ENCODE measurements around the gene TTC22.

The TTC22 gene

DNA sequence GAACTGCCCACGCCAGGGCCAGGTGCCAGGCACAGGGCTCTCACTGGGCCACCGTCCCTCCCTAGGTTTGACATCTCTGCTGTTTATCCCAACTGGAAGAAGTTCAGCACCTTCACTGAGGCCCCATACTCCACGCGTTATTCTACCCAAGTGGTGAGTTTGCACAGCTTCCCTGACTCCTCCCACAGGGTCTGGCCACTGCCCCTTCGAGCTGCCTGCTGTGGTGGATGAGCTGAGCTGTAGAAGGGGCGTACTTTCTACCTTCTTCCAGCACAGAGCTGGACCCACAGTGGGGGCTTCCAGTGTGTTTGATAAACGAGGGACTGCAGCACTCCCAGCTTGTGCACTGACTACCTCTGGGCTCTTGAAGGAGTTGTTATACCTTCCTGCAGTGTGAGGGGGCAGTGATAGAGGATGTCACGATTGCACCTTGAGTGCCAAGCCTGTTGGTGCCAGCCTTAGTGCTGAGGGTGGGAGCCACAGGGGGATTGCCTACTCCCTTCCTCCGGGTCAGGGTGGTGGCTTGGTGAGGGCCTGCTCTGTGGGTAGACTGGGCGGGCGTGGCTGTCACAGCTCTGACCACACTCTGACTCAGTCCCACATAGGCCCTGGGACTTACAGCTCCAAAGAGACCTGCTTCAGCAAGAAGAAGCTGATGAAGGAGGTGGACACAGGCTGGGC is 5.9 kb upstream of the TTC22 start:
- DNase-seq = peak; percentile 55 to 64 (median 63)

DNA sequence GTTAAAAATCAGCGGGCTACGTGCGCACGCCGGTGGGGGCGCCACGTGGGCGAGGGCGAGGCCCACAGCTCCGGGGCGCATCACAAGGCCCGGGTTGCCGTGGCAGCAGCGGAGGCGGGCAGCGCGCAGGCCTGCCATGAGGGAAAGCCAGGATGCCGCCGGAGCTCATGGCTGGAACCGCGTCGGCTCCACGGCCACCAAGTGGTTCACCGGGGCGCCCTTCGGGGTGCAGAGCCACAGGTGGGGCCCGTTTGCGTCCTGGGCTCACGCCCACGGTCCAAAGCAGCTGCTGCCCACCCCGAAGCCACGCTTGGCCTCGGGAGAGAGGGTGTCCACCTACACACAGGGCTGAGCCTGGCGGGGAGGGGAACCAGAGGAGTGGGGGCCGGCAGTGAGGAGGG is 4.9 kb upstream of the TTC22 start:
- DNase-seq = no peak

GRCh38 chr1:54805466-54805865 is 4.3 kb upstream of the TTC22 start:
- DNase-seq = no peak

GRCh38 chr1:54804471-54805132 is 3.5 kb upstream of the TTC22 start:
- peak; percentile 44 to 71 (median 45) for DNase-seq

DNA sequence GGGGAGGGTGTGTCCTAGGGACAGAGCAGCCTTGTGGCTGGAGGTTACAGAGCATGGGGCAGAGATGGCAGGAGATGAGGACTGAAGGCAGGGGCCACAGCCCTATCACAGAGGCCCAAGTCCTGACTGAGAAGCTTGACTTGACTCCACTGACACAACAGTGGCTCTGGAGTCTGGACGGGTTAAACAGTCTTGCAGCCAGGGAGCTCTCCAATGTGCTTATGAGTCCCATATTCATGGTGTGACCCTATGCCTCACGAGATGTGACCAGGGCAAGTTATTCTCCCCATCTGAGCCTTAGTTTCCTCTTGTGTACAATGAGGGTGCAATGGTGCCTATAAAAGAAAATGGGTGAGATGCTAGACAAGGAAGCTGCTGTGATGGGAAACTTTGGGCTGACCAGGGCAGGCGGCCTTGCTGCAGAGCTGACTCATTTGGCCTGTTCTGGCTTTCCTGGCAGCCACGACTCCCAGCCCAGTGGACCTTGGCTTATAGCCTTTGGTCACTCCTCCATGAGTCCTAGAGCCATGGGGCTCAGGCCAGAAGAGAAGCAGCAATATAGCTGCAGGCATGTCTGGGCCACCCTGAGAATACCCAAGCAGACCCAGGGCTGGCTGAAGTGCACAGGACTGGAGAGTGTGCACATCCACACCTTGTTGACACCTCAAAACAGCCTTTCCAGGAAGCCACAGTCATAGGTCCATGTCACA is 2.8 kb upstream of the TTC22 start:
- DNase-seq = peak in 1 of 3 donors; percentile 42

DNA sequence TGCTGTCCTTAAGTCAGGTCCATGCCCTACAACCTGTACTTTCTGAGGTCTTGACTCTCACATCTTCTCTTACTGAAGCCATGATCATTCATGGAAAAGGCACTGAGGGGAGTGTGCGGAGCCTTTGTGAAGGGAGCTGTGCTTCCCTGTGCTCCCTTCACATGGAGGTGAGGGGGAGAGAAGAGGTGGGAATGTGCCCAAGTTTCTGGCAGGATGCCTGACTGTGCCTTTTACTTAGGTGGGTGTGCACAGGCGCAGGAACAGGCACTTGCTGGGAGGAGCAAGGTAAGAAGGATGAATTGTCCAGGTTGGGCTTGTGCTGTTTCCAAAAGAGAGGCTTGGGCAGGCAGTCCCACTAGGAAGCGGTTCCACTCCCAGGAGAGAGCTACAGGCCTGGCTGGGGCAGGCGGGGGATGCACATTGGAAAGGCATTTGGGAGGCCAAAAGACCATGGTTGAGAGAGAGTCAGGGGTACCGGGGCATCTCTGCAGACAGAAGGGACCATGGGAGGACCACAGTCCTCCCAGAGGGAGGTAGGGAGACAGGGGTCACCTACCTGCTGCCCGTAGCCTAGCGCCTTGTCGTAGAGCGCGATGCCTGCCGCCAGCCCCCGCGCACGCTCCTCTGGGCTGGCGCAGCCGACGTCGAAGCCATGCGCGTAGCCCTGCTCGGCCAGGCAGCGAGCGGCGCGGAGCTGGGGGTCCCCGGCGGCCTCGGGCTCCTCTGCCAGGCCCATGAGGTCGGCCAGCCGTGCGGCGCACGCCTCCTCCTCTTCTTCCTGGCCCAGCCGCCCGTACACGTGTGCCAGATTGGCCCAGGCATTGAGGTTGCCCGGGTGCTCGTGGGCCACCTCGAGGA is 853 bp downstream of the TTC22 start:
- DNase-seq = no peak

GRCh38 chr1:54798769-54799641 is 2.1 kb downstream of the TTC22 start:
- DNase-seq = peak; percentile 71 to 86 (median 80)

DNA sequence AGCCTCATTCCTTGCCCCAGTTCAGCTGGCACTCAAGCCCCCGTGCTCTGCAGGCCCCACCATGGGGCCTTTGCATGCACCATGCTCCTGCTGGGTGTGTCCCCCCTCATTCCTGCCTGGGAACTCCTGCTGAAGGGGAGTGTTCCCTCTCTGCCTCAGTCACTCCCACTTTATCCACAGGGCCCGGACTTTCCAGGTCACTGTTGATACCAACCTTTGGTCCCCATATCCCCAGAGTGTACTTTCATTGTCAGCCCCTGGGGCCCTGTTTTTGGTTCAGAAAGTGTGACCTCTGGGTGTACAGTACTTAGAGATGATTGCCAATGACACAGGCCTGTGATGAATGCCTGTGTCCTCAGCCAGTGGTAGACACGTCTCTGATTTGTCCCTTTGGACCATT is 2.9 kb downstream of the TTC22 start:
- no peak for DNase-seq

- DNase-seq = no peak
Observed at GRCh38 chr1:54796902-54797301, 4.2 kb downstream of the TTC22 start.

DNA sequence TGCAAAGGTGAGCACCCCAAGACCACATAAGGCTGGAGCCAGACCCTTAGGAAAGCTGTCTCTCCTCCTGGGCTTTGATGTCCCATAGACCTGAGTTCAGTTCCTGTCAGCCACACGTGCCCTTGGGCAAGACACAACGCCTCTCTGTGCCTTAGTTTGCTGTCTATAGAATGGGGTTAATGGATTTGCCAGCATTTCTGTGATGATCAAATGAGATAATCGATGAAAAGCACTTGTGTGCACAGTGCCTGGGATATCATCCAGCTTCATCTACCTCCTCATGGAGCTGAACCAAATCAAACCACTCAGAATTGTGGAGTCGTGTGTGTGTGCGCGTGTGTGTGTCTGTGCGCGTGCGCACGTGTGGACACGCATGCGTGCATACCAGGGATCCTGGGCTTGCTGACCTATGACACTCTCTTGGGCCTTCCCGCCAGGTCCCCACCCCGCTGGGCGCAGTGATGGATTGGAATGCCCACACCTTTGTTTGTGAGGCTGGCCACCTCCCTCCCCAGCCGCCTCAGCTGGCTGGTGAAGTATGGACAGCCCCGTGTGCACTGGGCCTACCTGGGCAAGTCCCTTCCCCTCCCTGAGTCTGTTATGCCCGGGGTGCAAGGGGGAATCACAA is 5.2 kb downstream of the TTC22 start:
- no peak for DNase-seq

GRCh38 chr1:54795356-54795665 is 5.8 kb downstream of the TTC22 start:
- DNase-seq = no peak

GRCh38 chr1:54794451-54795355 is 6.4 kb downstream of the TTC22 start:
- DNase-seq = peak; percentile 56 to 69 (median 56)

GRCh38 chr1:54792686-54793282 is 8.3 kb downstream of the TTC22 start:
- DNase-seq = no peak

DNA sequence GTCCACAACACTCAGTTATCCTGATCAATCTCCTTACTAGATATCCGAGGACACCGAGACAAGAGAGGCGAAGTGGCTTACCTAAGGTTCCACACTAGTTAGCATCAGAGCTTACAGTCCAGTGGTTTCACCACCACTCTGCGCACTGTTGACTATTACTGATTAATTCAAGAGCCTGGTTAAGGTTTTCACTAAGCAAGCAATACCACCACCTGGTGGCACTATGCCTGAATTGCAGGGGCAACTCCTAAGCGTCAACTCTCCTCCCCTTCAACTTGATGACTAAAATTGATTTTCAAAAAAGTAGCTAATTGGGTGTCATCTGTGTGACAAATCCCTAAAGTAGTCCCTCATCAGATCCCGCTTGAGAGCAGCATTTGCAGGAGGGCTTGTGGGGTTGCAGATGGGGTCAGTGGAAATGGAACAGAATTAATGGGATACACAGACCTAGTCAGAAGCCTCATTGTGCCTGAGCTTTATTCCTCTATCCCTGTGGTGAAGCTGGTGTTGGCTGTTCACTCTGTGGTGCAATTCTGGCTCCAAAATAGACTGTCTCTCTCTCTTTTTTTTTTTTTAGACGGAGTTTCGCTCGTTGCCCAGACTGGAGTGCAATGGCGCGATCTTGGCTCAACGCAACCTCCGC is 9.1 kb downstream of the TTC22 start:
- peak; percentile 71 to 75 (median 74) for DNase-seq

DNA sequence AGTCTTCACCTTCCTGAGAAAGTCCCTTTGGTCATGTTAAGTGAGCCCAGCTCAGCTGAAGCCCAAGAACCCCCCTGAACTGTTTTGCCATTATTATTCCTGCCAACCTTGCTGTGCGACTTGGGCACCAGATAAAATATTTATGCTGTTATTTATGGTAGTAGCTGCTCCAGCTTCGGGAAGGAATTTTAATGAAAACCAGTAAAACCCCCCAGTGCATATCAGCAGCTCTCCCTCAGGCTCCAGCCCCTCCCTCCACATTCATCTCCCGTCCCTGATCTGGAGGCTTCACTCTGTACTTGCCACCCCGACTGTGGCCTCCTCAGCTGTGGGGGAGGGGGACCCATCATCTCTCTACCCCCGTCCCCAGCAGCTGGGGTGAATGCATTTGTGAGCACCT is 12.7 kb downstream of the TTC22 start:
- no peak for DNase-seq

DNA sequence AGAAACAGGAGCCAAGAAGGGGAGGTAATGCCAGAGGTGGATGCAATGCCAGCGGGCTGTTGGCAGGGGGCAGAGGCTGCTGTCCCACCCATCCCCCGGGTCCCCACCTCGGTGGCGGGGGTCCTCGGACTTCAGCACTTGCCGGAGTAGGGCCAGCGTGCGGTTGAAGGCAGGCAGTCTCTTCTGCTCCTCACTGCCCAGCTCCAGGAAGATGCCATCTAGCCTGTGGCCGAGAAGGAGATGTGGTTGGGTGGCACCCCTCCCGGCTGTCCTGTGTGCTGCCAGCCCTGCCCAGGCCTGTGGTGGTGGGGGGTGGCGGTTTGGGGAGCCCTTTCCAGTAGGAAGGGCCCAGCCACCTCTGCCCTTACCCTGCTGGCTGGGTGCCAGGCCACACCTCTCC is 13.5 kb downstream of the TTC22 start:
- no peak for DNase-seq

GRCh38 chr1:54786778-54787177 is 14.3 kb downstream of the TTC22 start:
- DNase-seq = no peak

DNA sequence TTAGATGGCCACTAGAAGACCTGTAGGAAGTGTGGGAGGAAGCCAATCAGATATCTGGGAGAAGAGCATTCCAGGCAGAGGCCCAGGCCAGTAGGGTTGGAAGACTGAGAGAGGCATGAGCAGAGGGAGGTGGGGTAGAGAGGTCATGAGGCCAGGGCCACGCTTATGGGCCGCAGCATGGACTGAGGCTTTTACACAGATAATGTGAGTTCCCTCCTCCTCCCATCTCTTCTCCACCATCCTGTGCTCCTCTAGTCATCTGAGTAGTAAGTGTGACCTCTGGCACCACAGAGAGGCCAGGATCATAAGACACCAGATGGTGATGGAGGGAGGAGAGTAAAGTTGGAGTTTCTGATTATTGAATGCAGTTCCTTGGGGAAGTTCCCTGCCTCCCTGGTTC is 17.1 kb downstream of the TTC22 start:
- DNase-seq = no peak

- no peak for DNase-seq
Observed at GRCh38 chr1:54782588-54782987, 18.5 kb downstream of the TTC22 start.

GRCh38 chr1:54782156-54782555 is 19.0 kb downstream of the TTC22 start:
- DNase-seq = no peak
